Sigmoid colon (tissue), 7 donors: ENCODE measurements around the gene FMO1. TPM values are rescaled to one million over a fixed set of nuclear protein-coding genes. Genes with fewer than 3 reads are reported as not detected.

Source experiments
- DNase-seq: peaks from one replicate; pipeline ENCODE4 v3.0.0-alpha.2; 2019
- H3K27ac ChIP-seq, 4 donors: fragments of 200-600 bp; sonication (generic); one replicate each; pipeline ENCODE4 v1.5.1; 2016 to 2019; ENCODE audit warnings: mild to moderate bottlenecking in 1 of 4
- H3K27me3 ChIP-seq, 3 donors: fragments of 200-600 bp; sonication (generic); one replicate each; pipeline ENCODE4 v1.5.1; 2019; ENCODE audit warnings: mild to moderate bottlenecking in 1 of 3
- H3K36me3 ChIP-seq, 4 donors: fragments of 200-600 bp; sonication (generic); one replicate each; pipeline ENCODE4 v1.5.1; 2016 to 2019
- H3K4me1 ChIP-seq, 4 donors: fragments of 200-600 bp; sonication (generic); one replicate each; pipeline ENCODE4 v1.5.1; 2017 to 2019
- H3K4me3 ChIP-seq, 4 donors: fragments of 200-600 bp; sonication (generic); one replicate each; pipeline ENCODE4 v1.5.1; 2017 to 2019; ENCODE audit warnings: mild to moderate bottlenecking in 2 of 4, moderate library complexity in 1 of 4
- H3K9me3 ChIP-seq, 4 donors: fragments of 200-600 bp in 3 of 4; sonication (generic) in 3 of 4; one replicate each; pipeline versions ENCODE4 v1.5.1 to v1.6.1; 2013 to 2019
- CTCF ChIP-seq, 4 experiments: fragments of 450-650 bp in 3 of 4; fragments of 200-600 bp in 1 of 4; IDR thresholded peaks; one replicate each; pipeline ENCODE4 v1.5.1; 2016 to 2019; ENCODE audit warnings: antibody characterized with exemption in 4 of 4, mild to moderate bottlenecking in 3 of 4, moderate library complexity in 2 of 4
- EP300 ChIP-seq, 4 donors: sonication (generic); formaldehyde crosslinking; IDR thresholded peaks; one replicate each; pipeline ENCODE4 v1.6.1; 2017; ENCODE audit warnings: antibody characterized with exemption in 4 of 4
- POLR2A ChIP-seq, 2 donors: fragments of 450-650 bp; IDR thresholded peaks; one replicate each; pipeline ENCODE4 v1.6.1; 2016; ENCODE audit warnings: antibody characterized with exemption in 2 of 2, mild to moderate bottlenecking in 2 of 2, moderate library complexity in 2 of 2
- POLR2AphosphoS5 ChIP-seq, 4 donors: sonication (generic); formaldehyde crosslinking; IDR thresholded peaks; one replicate each; pipeline ENCODE4 v1.6.1; 2017; ENCODE audit warnings: antibody characterized with exemption in 4 of 4
- WGBS, 2 donors: extraction: QIAGEN DNeasy Blood & Tissue Kit; methylation state at CpG; one replicate each; pipeline ENCODE4 v1.1.7; 2013; 5-methylcytosine and 5-hydroxymethylcytosine counted together
- intact Hi-C: fragments of 100-400 bp; cut with DNase I; formaldehyde crosslinking; loops from one replicate; pipeline ENCODE4 v1.15.1; 2023
- polyA plus RNA-seq, 3 donors: library from polyadenylated mRNA; stranded (reverse); fragments of 200-250 nt; gene quantifications; one replicate each; pipeline ENCODE4 v1.2.3, GENCODE V29; 2013
- total RNA-seq, 4 donors: library from RNA; depleted of rRNA; stranded (reverse); fragments of >200 nt; gene quantifications; one replicate each; pipeline ENCODE4 v1.1.0, GENCODE V29; 2016
- donor health status: healthy with polysubstance abuse.
- donor health status: Bipolar disorder and iron deficiency.
- donor health status: healthy.

FMO1 gene
- total and polyA plus RNA-seq, 7 donors = 0.26 to 0.82 (median 0.36) TPM; not detected in 2

DNA sequence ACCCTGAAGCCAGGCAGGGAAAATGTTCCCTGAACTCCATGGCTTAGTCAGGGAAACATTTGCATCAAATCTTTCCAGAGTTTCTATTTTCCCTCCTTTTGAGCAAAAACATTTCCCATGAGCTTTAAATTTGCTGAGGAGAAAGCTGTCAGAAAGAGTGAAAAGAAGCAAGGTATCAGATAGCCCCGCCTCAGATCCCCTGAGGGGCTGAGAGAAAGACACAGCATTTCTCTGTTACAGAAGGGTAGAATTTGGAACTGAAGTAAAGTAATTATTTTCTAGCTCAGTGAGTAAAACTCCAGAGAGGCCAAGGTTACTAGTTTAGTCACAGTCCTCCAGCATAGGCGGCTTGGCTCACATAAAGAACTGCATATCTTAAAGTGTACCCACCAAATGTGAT lies 10.6 kb downstream of the FMO1 start:
- Histone ChIP-seq H3K4me3 (no peak overlapping the region), H3K4me1 (no peaks in the 10 kb centered on the region), H3K27me3 (peaks cover 0 to 2% (median 0%) of the 10 kb centered on the region in 3 donors), H3K9me3 (no peaks in the 10 kb centered on the region), H3K36me3 (no peaks in the 10 kb centered on the region), H3K27ac (no peak overlapping the region)
- intact Hi-C loops = no loop called here
- DNase-seq = no peak
- TF ChIP-seq EP300 (IDR thresholded peaks at IDR 0.05) = no peak
- no peak for TF ChIP-seq POLR2AphosphoS5 (IDR thresholded peaks at IDR 0.05)
- TF ChIP-seq POLR2A (IDR thresholded peaks at IDR 0.05) = no peak
- TF ChIP-seq CTCF (IDR thresholded peaks at IDR 0.05) = no peak
- WGBS, 2 donors = 87 to 88% methylated on average over 2 of the region's 2 CpGs

- DNase-seq = no peak
- no peak for TF ChIP-seq EP300 (IDR thresholded peaks at IDR 0.05)
- TF ChIP-seq POLR2A (IDR thresholded peaks at IDR 0.05) = no peak
- TF ChIP-seq CTCF (IDR thresholded peaks at IDR 0.05) = no peak
- Histone ChIP-seq H3K27me3 (no peaks in the 10 kb centered on the region), H3K27ac (no peak overlapping the region), H3K36me3 (no peaks in the 10 kb centered on the region), H3K4me1 (no peaks in the 10 kb centered on the region), H3K4me3 (no peak overlapping the region), H3K9me3 (no peaks in the 10 kb centered on the region)
- 77 to 84% methylated on average over 4 of the region's 4 CpGs for WGBS, 2 donors
- intact Hi-C loops = no loop called here
Measured at GRCh38 chr1:171261336-171261735, 13.0 kb downstream of the FMO1 start.

DNA sequence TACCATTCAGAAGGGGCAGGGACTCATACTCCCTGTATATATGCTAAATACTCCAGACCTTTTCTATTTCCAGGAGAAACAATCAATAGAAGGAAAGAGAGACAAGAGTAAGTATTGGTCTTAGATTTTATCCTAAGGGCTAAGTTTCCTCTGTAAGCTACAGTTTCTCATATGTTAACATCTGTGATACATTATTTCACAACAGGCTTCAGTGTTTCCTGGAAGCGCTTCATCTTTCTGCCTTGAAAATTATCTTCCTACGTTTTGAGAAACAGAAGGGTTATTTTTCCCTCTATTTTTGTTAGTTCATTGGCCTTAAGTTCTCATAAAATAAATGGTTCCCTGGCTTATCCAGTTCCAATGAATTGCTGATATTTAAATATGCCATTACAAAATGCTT lies 15.6 kb downstream of the FMO1 start:
- Histone ChIP-seq H3K27me3 (no peaks in the 10 kb centered on the region), H3K36me3 (no peaks in the 10 kb centered on the region), H3K27ac (no peak overlapping the region), H3K9me3 (no peaks in the 10 kb centered on the region), H3K4me1 (no peaks in the 10 kb centered on the region), H3K4me3 (no peak overlapping the region)
- no peak for TF ChIP-seq POLR2AphosphoS5 (IDR thresholded peaks at IDR 0.05)
- no peak for TF ChIP-seq POLR2A (IDR thresholded peaks at IDR 0.05)
- no peak for TF ChIP-seq CTCF (IDR thresholded peaks at IDR 0.05)
- no peak for TF ChIP-seq EP300 (IDR thresholded peaks at IDR 0.05)
- WGBS, 2 donors = 79 to 81% methylated on average over 2 of the region's 2 CpGs
- intact Hi-C loops = no loop called here
- no peak for DNase-seq

- DNase-seq = no peak
- Histone ChIP-seq H3K27ac (no peak overlapping the region), H3K27me3 (no peaks in the 10 kb centered on the region), H3K4me1 (no peaks in the 10 kb centered on the region), H3K9me3 (no peaks in the 10 kb centered on the region), H3K36me3 (no peaks in the 10 kb centered on the region), H3K4me3 (no peak overlapping the region)
- 85 to 86% methylated on average over 2 of the region's 2 CpGs for WGBS, 2 donors
- TF ChIP-seq EP300 (IDR thresholded peaks at IDR 0.05) (no peak), POLR2A (IDR thresholded peaks at IDR 0.05) (no peak), CTCF (IDR thresholded peaks at IDR 0.05) (no peak), POLR2AphosphoS5 (IDR thresholded peaks at IDR 0.05) (no peak)
- intact Hi-C loops = no loop called here
Measured at GRCh38 chr1:171265686-171266085, 17.4 kb downstream of the FMO1 start.

DNA sequence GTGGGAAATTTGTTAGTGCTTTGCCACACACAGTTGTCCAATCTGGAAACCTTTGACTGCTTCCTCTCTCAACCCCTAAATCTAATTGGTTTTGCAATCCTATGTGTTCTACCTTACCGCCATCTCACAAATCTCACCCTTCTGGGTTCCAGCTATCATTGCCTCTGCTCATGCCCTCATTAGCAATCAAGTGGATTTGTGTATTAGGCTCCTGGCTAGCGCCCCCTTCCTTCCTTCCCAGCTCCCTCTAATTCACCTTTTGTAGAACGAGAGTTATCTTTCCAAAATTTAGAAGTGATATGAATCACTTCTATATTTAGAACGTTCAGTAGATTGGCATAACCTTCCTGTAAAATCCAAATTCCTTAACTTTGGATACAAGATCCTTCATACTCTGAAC lies 18.6 kb downstream of the FMO1 start:
- H3K4me1 ChIP-seq = no peaks in the 10 kb centered on the region
- intact Hi-C loops = no loop called here
- no peaks in the 10 kb centered on the region for H3K27me3 ChIP-seq
- H3K27ac ChIP-seq = no peak overlapping the region
- H3K4me3 ChIP-seq = no peak overlapping the region
- WGBS, 2 donors = 75 to 83% methylated on average over 4 of the region's 4 CpGs
- no peaks in the 10 kb centered on the region for H3K36me3 ChIP-seq
- peaks cover 0 to 2% (median 0%) of the 10 kb centered on the region in 4 donors for H3K9me3 ChIP-seq
- DNase-seq = no peak
- no peak for TF ChIP-seq POLR2AphosphoS5 (IDR thresholded peaks at IDR 0.05)
- no peak for TF ChIP-seq EP300 (IDR thresholded peaks at IDR 0.05)
- no peak for TF ChIP-seq POLR2A (IDR thresholded peaks at IDR 0.05)
- TF ChIP-seq CTCF (IDR thresholded peaks at IDR 0.05) = no peak
